ENCODE data around the gene CDHR4.
"Not testable (repeated sequence)": the region's sequence is repeated elsewhere in the genome, so short reads cannot be mapped to it uniquely, and the experiment has no call there.

CDHR4 gene

GRCh38 chr3:49802719-49803464 lies 3.2 kb upstream of the CDHR4 start, which contains the start of gene INKA1:
TSS of gene INKA1 (plus strand) at chr3:49803261. CDS start at chr3:49803393, 132 bp downstream.
- peak; percentile 71 for DNase-seq

- no peak for DNase-seq
Measured at GRCh38 chr3:49801160-49801559, 1.5 kb upstream of the CDHR4 start.

- DNase-seq = no peak
Measured at GRCh38 chr3:49799105-49799504, 568 bp downstream of the CDHR4 start.

GRCh38 chr3:49794926-49795905 lies 4.5 kb downstream of the CDHR4 start:
- no peak for DNase-seq

- DNase-seq = no peak
Measured at GRCh38 chr3:49794431-49794830, 5.2 kb downstream of the CDHR4 start.

GRCh38 chr3:49793486-49794085 lies 6.1 kb downstream of the CDHR4 start:
- no peak for DNase-seq

- no peak for DNase-seq
Measured at GRCh38 chr3:49792371-49793150, 7.1 kb downstream of the CDHR4 start.

GRCh38 chr3:49791571-49791970 lies 8.1 kb downstream of the CDHR4 start:
- DNase-seq = no peak

GRCh38 chr3:49790626-49791411 lies 8.9 kb downstream of the CDHR4 start:
- DNase-seq = no peak

GRCh38 chr3:49788056-49788455 lies 11.6 kb downstream of the CDHR4 start:
- DNase-seq = no peak

- no peak for DNase-seq
Measured at GRCh38 chr3:49787536-49787935, 12.1 kb downstream of the CDHR4 start.

GRCh38 chr3:49787182-49787464 lies 12.6 kb downstream of the CDHR4 start:
- no peak for DNase-seq

- peak; percentile 96 for DNase-seq
Measured at GRCh38 chr3:49786357-49787181, 13.1 kb downstream of the CDHR4 start, which contains the start of gene IP6K1. TSS of gene IP6K1 (minus strand) at chr3:49786542. CDS start at chr3:49748040, 38,502 bp downstream.

GRCh38 chr3:49785565-49786356 lies 13.9 kb downstream of the CDHR4 start:
- DNase-seq = no peak

GRCh38 chr3:49782277-49782676 lies 17.4 kb downstream of the CDHR4 start:
- not testable (repeated sequence) for DNase-seq

GRCh38 chr3:49781415-49782199 lies 18.1 kb downstream of the CDHR4 start:
- no peak for DNase-seq

- not testable (repeated sequence) for DNase-seq
Measured at GRCh38 chr3:49780975-49781365, 18.7 kb downstream of the CDHR4 start.

- DNase-seq = no peak
Measured at GRCh38 chr3:49780080-49780974, 19.3 kb downstream of the CDHR4 start.
